Activated gamma-delta T cell (primary cell): ENCODE results near the gene TNIP1.

Experiments used
- DNase-seq: peaks from one replicate; lab custom pipeline; 2025; lab: John Stamatoyannopoulos, UW

The TNIP1 gene

DNA sequence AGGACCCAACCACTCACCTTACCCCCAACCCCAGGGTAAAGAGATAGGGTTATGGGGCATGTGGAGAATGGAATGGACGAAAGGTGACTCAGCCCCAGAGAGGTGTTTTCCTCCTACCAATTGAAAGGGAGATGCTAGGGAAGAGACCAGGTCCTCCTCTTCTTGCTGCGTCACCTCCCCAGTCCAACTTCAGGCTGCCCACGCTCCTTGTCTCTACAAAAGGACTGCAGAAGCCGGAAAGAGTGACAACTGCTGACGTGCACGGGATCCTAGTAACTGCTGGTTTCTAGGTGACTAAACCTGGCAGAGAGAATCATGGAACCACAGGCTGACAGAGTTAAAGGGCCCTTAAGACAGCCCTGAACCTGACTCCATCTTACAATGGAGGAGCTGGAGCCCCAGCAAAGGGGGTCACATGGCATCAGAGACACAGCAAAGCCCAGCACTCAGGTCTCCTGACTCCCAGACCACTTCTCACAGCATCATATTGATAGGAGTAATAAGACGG, 58.3 kb downstream of the TNIP1 start:
- DNase-seq, result no peak

DNA sequence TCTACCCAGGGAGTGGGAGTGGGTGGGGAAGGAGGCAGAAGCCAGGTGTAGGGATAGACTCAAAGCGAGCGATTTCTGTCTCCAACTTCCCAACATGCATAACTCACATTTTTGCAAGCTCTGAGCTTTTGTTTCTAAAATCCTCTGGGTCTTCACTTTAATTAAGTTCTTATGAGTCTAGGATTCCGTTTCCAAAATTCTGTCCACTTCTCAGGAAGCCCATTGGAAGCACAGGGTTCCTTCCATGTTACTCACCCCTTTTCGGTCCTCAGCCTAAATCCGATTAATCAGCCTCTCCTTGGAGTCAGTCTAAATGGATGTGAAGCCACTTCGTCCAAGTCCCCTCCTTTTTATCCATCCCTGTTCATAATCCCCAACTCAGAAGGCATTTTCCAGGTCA, 59.1 kb downstream of the TNIP1 start:
- DNase-seq, result no peak

DNA sequence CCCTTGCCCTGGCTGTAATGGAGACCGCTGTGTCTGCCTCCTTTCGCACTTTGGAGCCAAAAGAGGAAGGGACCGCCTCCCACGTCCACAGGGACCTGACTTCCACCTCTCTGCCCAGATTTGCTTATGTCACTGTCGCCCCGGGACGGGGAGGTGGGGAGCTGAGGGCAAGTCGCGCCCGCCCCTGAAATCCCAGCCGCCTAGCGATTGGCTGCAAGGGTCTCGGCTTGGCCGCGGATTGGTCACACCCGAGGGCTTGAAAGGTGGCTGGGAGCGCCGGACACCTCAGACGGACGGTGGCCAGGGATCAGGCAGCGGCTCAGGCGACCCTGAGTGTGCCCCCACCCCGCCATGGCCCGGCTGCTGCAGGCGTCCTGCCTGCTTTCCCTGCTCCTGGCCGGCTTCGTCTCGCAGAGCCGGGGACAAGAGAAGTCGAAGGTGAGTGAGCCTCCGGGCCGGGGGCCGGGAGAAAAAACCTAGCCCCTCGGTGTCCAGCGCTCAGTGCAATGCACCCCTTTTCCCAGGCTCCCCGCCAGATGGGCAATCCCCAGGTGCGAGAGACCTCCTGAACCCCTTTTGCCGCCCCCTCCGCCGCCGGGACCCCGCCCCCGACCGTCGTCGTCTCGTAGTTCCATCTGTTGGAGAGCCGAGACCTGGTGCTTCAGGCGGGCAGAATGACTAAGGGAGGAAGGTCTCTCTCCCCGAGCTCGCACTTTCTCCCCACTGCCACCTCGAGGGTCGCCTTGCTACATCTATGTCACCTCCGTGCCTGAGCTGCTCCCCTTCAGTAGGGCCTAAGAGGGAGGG, 60.3 kb downstream of the TNIP1 start, which contains the start of gene GPX3:
Gene GPX3, plus strand, starts transcription at position 288 of the 807 bp plus-strand sequence. Its CDS starts 64 bp downstream, at position 352.
- DNase-seq, result no peak

DNA sequence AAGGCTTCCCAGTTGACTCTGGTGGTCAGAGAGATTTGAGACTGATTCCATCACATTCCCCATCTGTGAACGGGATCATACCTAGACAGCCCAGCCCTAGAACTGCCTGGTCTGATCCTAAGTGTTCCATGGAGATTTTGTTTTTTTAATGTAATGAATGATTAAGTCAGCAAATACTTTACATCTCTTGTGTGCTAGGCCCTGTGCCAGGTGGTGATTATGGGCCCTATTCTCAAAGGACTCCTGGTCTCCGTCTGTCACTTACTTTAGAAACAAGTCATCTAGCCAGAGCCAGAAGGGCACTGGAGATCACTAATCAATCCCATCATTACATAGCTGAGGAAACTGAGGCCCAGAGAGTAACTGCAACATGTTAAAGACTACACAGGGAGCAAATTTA, 61.5 kb downstream of the TNIP1 start:
- DNase-seq, result no peak

DNA sequence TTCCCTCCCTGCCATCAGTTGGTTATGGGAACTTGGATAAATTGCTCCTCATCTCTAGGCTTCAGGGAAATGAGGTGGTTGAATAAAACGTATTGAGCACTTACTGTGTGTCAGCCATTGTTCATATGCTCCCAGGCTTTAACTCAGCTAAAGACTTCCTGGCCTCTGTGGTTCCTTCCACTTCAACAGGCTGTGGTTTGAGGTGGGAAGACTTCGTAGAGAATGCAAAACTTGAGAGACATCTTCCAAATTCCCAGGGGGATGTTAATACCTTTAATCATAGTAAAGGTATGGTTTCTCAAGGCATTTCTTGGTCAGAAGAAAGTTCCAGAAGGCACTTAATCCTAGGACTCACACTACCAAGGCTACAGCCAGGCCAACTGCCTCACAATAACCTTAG, 62.0 kb downstream of the TNIP1 start:
- no peak for DNase-seq

DNA sequence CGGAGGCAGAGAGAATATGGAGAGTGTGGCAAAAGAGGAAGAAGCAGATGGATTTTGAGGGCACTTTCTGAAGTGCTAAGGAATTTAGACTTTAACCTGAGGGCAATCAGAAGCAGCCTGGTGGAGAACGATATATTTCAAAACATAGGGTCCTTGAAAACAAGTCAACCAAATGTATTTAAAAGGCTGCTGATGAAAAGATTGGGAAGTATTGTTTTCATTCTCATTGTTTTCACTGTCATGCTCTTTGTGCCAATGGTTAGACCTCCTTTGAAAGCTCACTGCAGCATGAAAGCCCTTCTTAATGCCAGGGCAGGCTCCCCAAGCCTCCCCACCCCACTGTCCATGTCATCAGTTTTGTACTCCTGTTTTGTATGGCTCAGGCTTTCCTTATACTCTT, 62.9 kb downstream of the TNIP1 start:
- DNase-seq, result no peak

DNA sequence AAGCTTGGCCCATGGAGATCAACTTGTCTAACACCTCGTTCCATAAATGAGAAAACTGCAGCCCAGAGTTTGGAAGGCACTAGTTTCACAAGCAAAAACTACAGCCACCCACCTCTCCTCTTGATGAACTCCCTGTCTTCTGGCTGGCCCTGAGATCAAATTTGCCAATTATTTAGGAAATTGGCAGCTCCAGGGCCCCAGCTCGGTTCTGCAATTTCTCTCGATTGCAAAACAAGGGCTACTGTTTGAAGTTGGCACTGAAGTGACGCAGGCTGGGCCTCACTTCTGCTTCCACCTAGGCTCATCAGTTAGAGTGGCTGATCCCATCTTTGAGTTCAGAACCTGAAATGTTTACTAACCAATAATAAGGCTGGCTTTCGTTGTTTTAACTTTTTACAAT, 64.1 kb downstream of the TNIP1 start:
- DNase-seq, result no peak

DNA sequence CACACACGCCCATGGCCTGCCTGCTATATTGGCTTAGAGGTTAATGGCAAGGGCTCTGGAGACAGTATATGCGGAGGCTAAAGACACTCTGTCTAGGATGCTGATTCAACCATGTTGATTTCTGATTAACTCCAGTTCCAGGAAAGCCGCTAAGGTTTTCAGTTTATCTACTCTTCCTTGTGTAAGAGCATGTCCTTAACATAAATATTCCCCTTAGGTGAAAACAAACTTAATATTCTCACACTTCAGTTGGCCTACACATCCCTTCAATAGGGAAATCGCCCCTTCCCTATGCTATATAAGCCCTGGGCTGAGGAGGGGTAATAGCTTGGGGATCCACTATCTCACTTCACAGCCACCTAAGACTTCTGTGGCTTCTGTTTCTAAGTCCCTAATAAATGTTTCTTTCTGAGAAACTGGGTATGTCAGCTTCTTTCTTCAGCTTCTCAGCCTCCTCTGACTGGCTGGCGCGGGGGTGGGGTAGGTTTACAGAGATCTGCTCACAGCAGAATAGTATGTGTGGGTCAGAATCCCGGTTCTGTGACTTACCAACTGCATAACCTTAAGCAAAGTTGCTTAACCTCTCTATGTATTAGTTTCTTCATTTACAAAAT, 64.8 kb downstream of the TNIP1 start:
- DNase-seq, result no peak

DNA sequence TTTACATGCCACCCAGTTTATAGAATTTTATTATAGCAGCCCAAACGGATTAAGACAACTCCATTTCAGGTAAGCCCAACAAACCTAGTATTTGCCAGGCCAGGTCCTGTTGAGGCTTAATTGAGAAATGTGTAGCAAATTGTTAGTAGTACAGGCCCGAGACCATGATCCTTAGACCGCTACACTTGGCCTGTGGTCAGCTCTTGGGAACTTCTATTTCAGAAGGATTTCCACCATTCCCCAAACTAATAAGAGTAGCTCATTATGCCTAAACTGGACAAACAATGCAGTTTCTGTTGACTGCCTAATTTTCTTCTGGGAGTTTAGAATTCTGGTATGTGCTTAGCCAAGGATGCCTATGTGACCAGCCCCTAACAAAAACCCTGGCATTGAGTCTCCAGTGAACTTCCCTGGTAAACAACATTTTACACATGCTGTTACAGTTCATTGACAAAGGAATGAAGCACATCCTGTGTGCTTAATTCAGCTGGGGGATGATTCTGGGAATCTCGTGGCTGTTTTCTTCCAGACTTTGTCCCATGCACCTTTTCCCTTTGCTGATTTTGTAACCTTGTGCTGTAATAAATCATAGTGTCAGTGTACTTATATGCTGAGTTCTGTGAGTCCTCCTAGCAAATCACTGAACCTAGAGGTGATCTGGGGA, 66.0 kb downstream of the TNIP1 start:
- no peak for DNase-seq

DNA sequence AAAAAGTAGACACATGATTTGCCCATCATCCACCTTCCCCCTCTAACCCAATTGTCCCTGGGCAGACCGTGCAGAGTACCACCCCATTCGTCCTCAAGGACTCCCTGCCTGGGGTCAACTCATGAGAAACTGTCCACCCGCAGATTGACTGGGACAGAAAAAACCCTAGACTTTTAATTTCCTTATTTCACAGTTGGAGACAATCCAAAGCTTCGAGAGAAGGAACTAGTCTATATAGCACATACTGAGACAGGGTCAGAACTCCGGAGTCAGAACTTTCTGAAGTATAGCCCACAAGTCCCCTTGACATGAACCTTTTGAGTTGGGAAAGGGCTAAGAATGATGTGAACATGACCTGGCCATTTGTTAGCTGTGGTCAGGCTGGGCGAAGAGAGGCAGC, 68.0 kb downstream of the TNIP1 start:
- no peak for DNase-seq

DNA sequence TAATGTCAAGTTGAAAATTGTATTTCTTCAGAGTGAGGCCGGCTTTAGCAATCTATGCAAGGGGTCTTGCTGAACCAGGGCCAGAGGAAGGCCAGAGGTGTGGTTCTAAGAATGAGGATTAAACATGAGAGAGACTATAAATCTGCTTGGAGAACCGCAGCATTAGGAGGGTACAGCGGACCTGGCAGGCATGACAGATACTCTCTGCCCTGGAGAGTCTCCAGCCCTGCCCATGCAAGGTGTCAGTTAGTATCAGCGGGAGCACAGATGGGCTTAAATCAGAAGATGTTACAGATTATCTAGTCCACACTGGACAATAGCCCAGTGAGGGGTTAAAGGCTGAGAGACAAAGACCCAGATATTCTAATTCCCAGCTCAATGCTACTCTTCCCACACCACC, 71.9 kb downstream of the TNIP1 start:
- DNase-seq, result no peak

DNA sequence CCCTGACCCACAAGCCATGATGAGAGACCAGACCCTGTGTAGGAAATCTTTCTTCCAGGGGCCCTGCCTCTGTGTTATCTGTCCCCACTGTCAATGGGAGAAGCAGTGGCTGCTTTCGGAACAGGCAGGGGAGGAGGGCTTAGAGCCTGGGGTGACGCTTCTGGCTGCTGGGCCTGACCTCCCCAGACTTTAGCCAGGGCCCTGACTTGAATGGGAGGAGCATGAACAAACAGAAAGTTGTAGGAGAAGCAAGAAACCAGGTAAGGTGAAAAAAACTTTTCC, 72.7 kb downstream of the TNIP1 start:
- DNase-seq, result no peak

DNA sequence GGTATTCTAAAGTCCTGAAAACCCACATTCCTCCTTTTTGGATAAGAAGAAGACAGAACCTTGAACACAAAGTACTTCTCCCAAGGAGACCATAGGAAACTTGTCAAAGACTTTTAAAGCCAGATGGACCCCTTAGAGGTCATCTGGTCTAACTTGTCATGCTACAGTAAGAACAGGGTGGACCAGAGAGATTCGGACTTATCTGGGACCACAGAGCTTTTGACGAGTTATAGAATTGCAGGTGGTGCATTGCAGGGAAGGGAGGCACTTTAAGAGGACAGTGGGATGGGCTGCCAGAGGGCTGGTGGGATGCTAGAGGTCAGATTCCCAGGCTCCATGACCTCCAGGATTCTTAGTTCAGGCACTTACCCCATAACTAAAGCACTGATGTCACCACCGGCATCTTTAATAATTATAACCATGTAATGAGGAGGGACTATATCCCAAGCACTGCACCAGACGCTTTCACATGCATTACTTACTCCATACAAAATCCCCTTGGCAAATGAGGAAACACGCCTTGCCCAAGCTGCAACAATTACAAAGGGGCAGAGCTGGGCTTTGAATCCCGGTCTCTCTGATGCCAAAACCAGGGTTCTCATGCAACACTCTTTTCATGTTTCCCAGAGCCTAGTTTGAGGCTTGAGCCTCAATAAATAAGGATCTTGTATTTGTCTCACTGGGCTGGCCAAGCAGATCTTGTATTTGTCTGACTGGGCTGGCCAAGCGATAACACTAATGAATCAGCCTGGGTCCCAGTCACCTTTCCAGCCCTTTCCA, 73.2 kb downstream of the TNIP1 start:
- DNase-seq, result no peak

DNA sequence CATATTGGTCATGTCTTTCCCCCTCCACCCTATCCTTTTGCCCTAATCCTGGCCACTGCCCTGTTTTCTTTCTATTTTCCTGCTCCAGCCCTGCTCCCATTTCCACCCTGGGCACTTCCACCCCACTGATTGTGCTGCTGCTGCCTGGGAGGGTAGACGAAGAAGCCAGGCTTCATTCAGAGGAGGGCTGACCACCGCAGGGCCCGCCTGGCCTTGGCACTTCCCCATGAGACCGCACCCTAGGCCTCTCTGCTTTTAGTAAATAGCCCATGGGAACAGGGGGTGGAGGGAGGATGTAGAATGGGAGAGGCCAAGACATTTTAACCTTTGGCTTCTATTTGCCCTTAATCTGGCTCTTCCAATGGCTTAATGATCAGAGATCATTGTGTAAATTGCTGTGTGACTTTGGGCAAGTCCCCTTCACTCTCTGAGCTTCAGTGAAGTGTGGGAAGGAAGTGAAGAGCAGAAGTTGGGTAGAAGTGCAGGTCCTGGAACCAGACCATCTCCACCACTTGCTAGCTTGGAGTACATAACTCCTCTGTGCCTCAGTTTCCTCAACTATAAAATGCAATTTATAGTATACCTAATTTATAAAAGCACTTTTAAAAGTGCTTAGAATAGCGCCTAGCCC, 74.0 kb downstream of the TNIP1 start:
- no peak for DNase-seq

DNA sequence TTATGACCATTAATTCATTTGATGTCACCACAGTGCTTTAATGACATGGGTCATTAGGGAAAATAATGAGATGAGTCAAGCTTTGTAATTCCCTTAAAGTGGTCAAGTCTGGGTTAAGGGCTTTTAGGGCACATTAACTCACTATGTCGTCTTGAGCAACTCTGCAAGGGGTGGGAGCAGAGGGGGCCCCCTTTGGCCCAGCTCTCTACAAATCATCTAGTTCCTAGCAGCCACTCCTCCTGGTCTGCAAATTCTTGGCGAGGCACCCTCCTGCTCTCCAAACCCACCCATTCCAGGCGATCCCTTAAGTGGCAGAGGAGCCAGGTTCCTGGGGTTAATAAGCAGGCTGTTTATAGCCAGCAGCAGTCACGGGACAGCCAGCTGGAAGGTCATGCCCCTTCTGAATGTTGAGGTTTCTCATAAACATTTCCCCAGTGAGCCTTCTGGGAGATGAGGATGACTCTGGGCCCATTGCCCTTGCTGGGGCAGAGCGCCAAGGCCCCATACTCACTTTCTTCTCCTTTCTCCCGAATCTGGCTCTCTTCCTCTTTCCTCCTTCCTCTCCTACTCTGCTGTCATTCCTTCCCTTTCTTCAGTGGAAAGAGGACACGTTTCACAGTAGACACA, 74.8 kb downstream of the TNIP1 start:
- DNase-seq, result no peak

DNA sequence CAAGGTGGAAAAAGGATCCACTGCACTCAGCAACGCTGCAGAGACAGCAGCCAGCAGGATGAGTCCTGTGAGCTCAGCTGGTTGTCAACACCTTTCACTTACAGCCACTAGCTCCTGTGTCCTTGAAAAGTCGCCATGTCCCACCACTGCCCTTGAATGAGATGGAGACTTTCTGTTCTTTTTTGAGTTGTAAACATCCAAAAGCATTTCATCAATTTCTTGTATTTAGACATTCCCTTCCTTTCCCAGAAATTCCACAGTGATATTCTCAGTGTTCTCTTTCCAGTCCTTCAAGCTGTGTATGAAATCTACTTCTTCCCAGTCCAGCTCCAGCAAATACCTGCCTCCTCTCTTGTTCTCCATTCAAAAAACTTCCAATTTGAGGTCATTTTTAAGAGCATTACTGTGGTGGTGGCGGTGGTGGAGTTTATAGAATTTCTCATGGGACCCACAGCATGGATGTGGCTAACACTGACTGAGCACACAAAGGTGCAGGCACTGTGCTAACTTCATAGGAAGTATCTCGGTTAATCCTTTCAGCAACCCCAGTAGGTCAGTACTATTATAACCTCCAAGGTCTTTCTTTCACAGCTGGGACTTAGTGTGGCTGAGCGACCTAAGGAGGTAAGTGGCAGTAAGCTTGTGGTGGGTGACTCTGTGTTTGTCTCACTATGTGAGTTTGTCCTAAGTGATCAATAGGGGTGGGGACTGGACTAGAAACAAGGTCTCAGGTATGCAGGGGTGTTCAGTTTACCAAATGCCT, 75.5 kb downstream of the TNIP1 start:
- no peak for DNase-seq

DNA sequence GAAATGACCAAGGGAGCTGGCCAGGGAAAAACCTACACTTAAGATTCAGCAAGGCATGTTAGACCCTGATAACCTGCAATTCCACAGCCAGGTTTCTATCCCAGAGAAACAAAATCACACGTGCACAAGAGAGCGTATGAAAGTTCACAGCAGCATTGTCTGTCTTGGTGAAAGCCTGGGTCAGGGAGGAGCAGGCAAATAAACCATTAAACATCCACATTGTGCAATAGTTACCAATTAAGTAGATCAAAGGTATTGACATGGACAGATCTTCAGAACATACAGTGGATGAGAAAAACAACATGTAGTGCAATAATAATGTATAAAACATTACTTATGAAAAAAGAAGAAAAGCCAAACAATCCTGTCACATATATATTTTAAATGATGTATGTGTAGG, 76.3 kb downstream of the TNIP1 start:
- DNase-seq, result no peak

DNA sequence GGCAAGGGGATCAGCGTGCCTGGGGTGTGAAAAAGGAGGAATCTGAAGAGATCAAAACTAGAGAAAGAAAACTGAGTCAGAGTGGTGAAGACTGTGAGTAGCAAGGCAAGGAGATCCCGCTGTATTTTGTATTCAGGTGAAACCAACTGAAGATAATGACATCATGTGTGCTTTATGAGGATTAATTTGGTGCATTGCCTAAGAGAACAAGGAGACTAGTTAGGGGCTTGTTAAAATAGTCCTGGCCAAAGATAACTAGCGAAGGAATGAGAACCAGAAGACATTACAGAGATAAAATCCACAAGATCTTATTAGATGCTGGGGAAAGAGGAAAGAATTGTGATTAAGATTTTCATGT, 77.4 kb downstream of the TNIP1 start:
- DNase-seq, result no peak

DNA sequence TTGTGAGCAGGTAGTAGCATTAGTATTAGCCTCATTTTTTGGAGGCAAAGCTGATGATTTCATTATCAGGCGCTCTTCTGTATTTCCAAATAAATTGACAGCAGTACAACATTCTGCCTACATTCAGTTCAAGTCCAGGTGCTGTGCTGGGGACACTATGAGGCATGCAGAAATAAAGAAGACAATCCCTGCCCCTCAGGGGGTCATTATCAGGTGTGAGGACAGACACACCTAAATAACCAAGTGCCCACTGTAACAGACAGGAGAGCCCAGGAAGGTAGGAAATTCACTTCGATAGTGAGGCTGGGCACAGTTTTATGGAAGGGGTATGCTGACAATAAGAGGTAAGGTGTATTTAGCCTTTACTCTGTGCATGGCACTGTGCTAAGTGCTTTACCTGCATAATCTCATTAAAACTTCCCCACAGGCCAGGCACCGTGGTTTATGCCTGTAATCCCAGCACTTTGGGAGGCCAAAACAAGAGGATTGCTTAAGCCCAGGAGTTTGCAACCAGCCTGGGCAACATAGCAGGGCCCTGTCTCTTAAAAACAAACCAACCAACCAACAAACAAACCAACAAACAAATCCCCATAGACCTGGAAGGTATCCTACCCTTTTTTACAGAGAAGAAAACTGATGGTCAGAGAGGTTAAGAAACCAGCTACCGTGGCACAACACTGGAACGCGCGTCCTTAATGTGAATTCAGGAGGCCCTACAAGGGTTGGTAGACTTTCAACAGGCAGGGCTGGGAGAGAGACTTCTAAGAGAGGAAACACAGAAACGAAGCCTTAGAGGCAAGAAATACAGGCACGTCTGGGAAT, 77.9 kb downstream of the TNIP1 start:
- no peak for DNase-seq

DNA sequence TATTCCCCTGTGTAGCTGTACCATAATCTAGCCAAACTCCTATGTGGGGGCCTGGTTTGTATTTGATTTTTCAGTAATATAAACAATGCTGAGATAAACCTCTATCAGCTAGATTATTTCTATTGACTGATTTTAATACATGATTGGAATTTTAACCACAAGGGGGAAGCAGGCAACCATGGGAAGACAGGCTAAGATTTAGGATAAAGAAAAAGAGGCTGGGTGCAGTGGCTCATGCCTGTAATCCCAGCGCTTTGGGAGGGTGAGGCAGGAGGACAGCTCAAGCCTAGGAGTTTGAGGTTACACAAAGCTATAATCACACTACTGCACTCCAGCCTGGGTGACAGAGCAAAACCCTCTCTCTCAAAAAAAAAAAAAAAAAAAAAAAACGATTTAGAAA, 78.6 kb downstream of the TNIP1 start:
- no peak for DNase-seq
